H9 (cell line): ENCODE measurements around the gene PTPRN2. TPM values are rescaled to one million over a fixed set of nuclear protein-coding genes. Genes with fewer than 3 reads are reported as not detected.

ENCODE experiments used
- DNase-seq: peaks from one replicate; pipeline ENCODE4 v3.0.0-alpha.2; 2017
- H2AFZ ChIP-seq: one replicate; pipeline ENCODE4 v1.6.1; 2013; ENCODE audit warnings: mild to moderate bottlenecking, low read length, control low read depth, moderate library complexity
- H2AK5ac ChIP-seq: 2 replicates; pipeline ENCODE4 v1.6.1; 2013; ENCODE audit warnings: low read length, control low read depth, mixed read lengths; ENCODE audit not compliant: insufficient read length
- H2BK120ac ChIP-seq: one replicate; pipeline ENCODE4 v1.6.1; 2013; ENCODE audit warnings: low read depth, mild to moderate bottlenecking, low read length, control low read depth, inconsistent platforms; ENCODE audit not compliant: poor library complexity, severe bottlenecking
- H2BK12ac ChIP-seq: 2 replicates; pipeline ENCODE4 v1.6.1; 2013; ENCODE audit warnings: low read length, control low read depth, mixed read lengths, low read depth; ENCODE audit not compliant: insufficient read length
- H2BK15ac ChIP-seq: 2 replicates; pipeline ENCODE4 v1.6.1; 2013; ENCODE audit warnings: low read depth, low read length, control low read depth
- H2BK20ac ChIP-seq: one replicate; pipeline ENCODE4 v1.6.1; 2013; ENCODE audit warnings: low read depth, mild to moderate bottlenecking, low read length, control low read depth, inconsistent platforms; ENCODE audit not compliant: poor library complexity, severe bottlenecking
- H2BK5ac ChIP-seq: 2 replicates; pipeline ENCODE4 v1.6.1; 2013; ENCODE audit warnings: low read length, control low read depth, mixed read lengths; ENCODE audit not compliant: insufficient read length
- H3K14ac ChIP-seq: 2 replicates; pipeline ENCODE4 v1.6.1; 2013; ENCODE audit warnings: low read length, control low read depth; ENCODE audit not compliant: insufficient read depth
- H3K18ac ChIP-seq: 2 replicates; pipeline ENCODE4 v1.6.1; 2013; ENCODE audit warnings: low read depth, mild to moderate bottlenecking, mixed read lengths, low read length, control low read depth; ENCODE audit not compliant: insufficient read length
- H3K23ac ChIP-seq: 2 replicates; pipeline ENCODE4 v1.6.1; 2013; ENCODE audit warnings: low read length, control low read depth, mixed read lengths, low read depth; ENCODE audit not compliant: insufficient read length
- H3K23me2 ChIP-seq: 2 replicates; pipeline ENCODE4 v1.6.1; 2013; ENCODE audit warnings: low read depth, mild to moderate bottlenecking, mixed read lengths, low read length, control low read depth; ENCODE audit not compliant: insufficient read length, poor library complexity, severe bottlenecking
- H3K27ac ChIP-seq: 2 replicates; pipeline ENCODE4 v1.5.1; 2013; ENCODE audit warnings: low read length, control low read depth, mixed read lengths, low read depth; ENCODE audit not compliant: insufficient read length
- H3K27me3 ChIP-seq: 2 replicates; pipeline ENCODE4 v1.6.1; 2013; ENCODE audit warnings: low read length, control low read depth, inconsistent platforms; ENCODE audit not compliant: insufficient read depth
- H3K4ac ChIP-seq: 2 replicates; pipeline ENCODE4 v1.6.1; 2013; ENCODE audit warnings: low read depth, mild to moderate bottlenecking, control low read depth, inconsistent platforms, low read length, moderate library complexity
- H3K4me1 ChIP-seq: 2 replicates; pipeline ENCODE4 v1.6.1; 2013; ENCODE audit warnings: low read length, control low read depth, inconsistent platforms; ENCODE audit not compliant: insufficient read depth
- H3K4me2 ChIP-seq: 2 replicates; pipeline ENCODE4 v1.6.1; 2013; ENCODE audit warnings: low read length, control low read depth, mixed read lengths; ENCODE audit not compliant: insufficient read length, insufficient read depth
- H3K56ac ChIP-seq: 2 replicates; pipeline ENCODE4 v1.6.1; 2013; ENCODE audit warnings: low read depth, mild to moderate bottlenecking, mixed read lengths, low read length, control low read depth; ENCODE audit not compliant: insufficient read length
- H3K79me1 ChIP-seq: 2 replicates; pipeline ENCODE4 v1.6.1; 2013; ENCODE audit warnings: low read depth, mild to moderate bottlenecking, moderate library complexity, low read length, control low read depth, inconsistent platforms; ENCODE audit not compliant: insufficient read depth, poor library complexity, severe bottlenecking
- H3K79me2 ChIP-seq: 2 replicates; pipeline ENCODE4 v1.6.1; 2013; ENCODE audit warnings: low read length, control low read depth, inconsistent platforms; ENCODE audit not compliant: insufficient read depth
- H3K9ac ChIP-seq: 2 replicates; pipeline ENCODE4 v1.6.1; 2013; ENCODE audit warnings: low read length, control low read depth, mixed read lengths; ENCODE audit not compliant: insufficient read length; ENCODE audit errors: extremely low read depth
- H3K9me3 ChIP-seq: one replicate; pipeline ENCODE4 v1.6.1; 2013; ENCODE audit warnings: low read depth, low read length, inconsistent platforms; ENCODE audit not compliant: control insufficient read depth
- H3T11ph ChIP-seq: one replicate; pipeline ENCODE4 v1.6.1; 2013; ENCODE audit warnings: mild to moderate bottlenecking, low read length, control low read depth, inconsistent platforms
- H4K20me1 ChIP-seq: one replicate; pipeline ENCODE4 v1.6.1; 2013; ENCODE audit not compliant: control insufficient read depth, insufficient read length, insufficient read depth
- H4K5ac ChIP-seq: 2 replicates; pipeline ENCODE4 v1.6.1; 2013; ENCODE audit warnings: low read depth, mild to moderate bottlenecking, mixed read lengths, low read length, control low read depth; ENCODE audit not compliant: insufficient read length
- H4K8ac ChIP-seq: replicated peaks from 2 replicates; pipeline ENCODE4 v1.6.1; 2013; ENCODE audit warnings: low read length, control low read depth, mixed read lengths, low read depth; ENCODE audit not compliant: insufficient read length
- H4K91ac ChIP-seq: 2 replicates; pipeline ENCODE4 v1.6.1; 2013; ENCODE audit warnings: low read depth, mild to moderate bottlenecking, moderate library complexity, mixed read lengths, low read length, control low read depth; ENCODE audit not compliant: insufficient read length
- H3K27ac Mint-ChIP-seq, 3 experiments: 2 replicates in 2 of 3; 3 replicates in 1 of 3; pipeline ENCODE4 v1.8.0; 2020 to 2021; ENCODE audit warnings: mixed read lengths in 3 of 3, mild to moderate bottlenecking in 1 of 3, moderate library complexity in 1 of 3
- H3K27me3 Mint-ChIP-seq: 2 replicates; pipeline ENCODE4 v1.8.0; 2021; ENCODE audit warnings: low read depth, mild to moderate bottlenecking, moderate library complexity, mixed read lengths
- H3K36me3 Mint-ChIP-seq, 3 experiments: 2 replicates in 2 of 3; 3 replicates in 1 of 3; pipeline ENCODE4 v1.8.0; 2020 to 2021; ENCODE audit warnings: low read depth in 3 of 3, mixed read lengths in 3 of 3; ENCODE audit not compliant: insufficient read depth in 1 of 3
- H3K4me1 Mint-ChIP-seq, 2 experiments: 2 replicates each; pipeline ENCODE4 v1.8.0; 2020; ENCODE audit warnings: mixed read lengths in 2 of 2
- H3K4me3 Mint-ChIP-seq, 2 experiments: 2 replicates in 1 of 2; 3 replicates in 1 of 2; pipeline ENCODE4 v1.8.0; 2020 to 2021; ENCODE audit warnings: mild to moderate bottlenecking in 2 of 2, mixed read lengths in 2 of 2, moderate library complexity in 1 of 2
- H3K9me3 Mint-ChIP-seq, 2 experiments: 2 replicates in 1 of 2; 3 replicates in 1 of 2; pipeline ENCODE4 v1.8.0; 2020; ENCODE audit warnings: mild to moderate bottlenecking in 2 of 2, mixed read lengths in 2 of 2, moderate library complexity in 1 of 2
- WGBS: extraction: QIAGEN DNeasy Blood & Tissue Kit; methylation state at CpG from one replicate; pipeline ENCODE4 v1.1.7; 2013; ENCODE audit warnings: missing lambda C conversion rate, low lambda C conversion rate, mixed read lengths; ENCODE audit not compliant: insufficient read length; ENCODE audit errors: extremely low coverage; 5-methylcytosine and 5-hydroxymethylcytosine counted together
- total RNA-seq: library from RNA; stranded (reverse); gene quantifications from 2 replicates; pipeline ENCODE4 v1.2.1, GENCODE V29; 2021
- TF ChIP-seq, protein P1 (sequence below): fragments of 200-600 bp; sonication (generic); conservative IDR thresholded peaks from 3 replicates; pipeline ENCODE4 v1.8.0; 2021; ENCODE audit warnings: antibody characterized with exemption, mild to moderate bottlenecking

The PTPRN2 gene
- total RNA-seq, 1 experiment from 2014 or later, result 5.2 TPM

DNA sequence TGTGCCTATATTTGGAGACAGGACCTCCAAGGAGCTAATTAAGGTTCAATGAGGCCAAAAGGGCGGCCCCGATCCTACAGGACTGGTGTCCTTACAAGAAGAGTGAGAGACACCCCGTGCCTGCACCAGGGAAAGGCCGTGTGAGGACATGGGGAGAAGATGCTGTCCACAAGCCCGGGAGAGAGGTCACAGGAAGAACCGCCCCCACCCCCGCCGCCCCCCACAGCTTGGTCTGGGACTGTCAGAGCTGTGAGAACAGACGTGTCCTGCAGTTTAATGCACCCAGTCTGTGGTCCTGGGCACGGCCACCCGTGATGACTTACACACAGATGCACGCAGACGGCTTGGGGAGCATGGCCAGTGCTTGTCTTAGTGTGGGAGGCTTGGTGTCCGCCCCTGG lies 851.3 kb downstream of the PTPRN2 start:
- Histone ChIP-seq H4K5ac (no peak overlapping the region), H3T11ph (no peak overlapping the region), H4K8ac (no peak overlapping the region), H2AFZ (no peak overlapping the region), H3K14ac (no peak overlapping the region), H4K20me1 (no peaks in the 10 kb centered on the region), H2AK5ac (no peak overlapping the region), H3K23me2 (no peaks in the 10 kb centered on the region), H3K4ac (no peak overlapping the region), H3K79me2 (no peaks in the 10 kb centered on the region), H2BK120ac (no peak overlapping the region), H3K9me3 (no peaks in the 10 kb centered on the region), H2BK20ac (no peak overlapping the region), H3K4me2 (no peak overlapping the region), H3K27ac (no peak overlapping the region), H3K4me1 (no peaks in the 10 kb centered on the region), H3K23ac (no peak overlapping the region), H3K18ac (no peak overlapping the region), H2BK12ac (no peak overlapping the region), H3K9ac (no peak overlapping the region), H2BK5ac (no peak overlapping the region), H2BK15ac (no peak overlapping the region), H3K79me1 (no peaks in the 10 kb centered on the region), H3K27me3 (peaks cover 8% of the 10 kb centered on the region; the same call in 1 of the 2 replicates), H4K91ac (no peak overlapping the region), H3K56ac (no peak overlapping the region)
- peaks cover 0 to 3% (median 0%) of the 10 kb centered on the region in 3 experiments; a peak in 1 of 7 replicates for H3K36me3 Mint-ChIP-seq
- no peak for DNase-seq
- no peak overlapping the region for H3K4me3 Mint-ChIP-seq
- H3K27me3 Mint-ChIP-seq, result peaks cover 74% of the 10 kb centered on the region
- TF ChIP-seq, protein P1, sequence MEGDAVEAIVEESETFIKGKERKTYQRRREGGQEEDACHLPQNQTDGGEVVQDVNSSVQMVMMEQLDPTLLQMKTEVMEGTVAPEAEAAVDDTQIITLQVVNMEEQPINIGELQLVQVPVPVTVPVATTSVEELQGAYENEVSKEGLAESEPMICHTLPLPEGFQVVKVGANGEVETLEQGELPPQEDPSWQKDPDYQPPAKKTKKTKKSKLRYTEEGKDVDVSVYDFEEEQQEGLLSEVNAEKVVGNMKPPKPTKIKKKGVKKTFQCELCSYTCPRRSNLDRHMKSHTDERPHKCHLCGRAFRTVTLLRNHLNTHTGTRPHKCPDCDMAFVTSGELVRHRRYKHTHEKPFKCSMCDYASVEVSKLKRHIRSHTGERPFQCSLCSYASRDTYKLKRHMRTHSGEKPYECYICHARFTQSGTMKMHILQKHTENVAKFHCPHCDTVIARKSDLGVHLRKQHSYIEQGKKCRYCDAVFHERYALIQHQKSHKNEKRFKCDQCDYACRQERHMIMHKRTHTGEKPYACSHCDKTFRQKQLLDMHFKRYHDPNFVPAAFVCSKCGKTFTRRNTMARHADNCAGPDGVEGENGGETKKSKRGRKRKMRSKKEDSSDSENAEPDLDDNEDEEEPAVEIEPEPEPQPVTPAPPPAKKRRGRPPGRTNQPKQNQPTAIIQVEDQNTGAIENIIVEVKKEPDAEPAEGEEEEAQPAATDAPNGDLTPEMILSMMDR, result no peak
- peaks cover 8 to 22% of the 10 kb centered on the region in 2 experiments for H3K4me1 Mint-ChIP-seq
- H3K9me3 Mint-ChIP-seq, result no peaks in the 10 kb centered on the region
- WGBS, result no CpG with 5 or more reads among the region's 14 CpGs
- H3K27ac Mint-ChIP-seq, result peak overlapping the region in 1 of 3 experiments; percentile 55; a peak in 1 of 7 replicates
